GM12891 (cell line): Measurements from ENCODE around the gene MPP3.

ENCODE experiments used
- POLR2A ChIP-seq: IDR thresholded peaks from 2 replicates; pipeline ENCODE4 v1.6.1; 2011; ENCODE audit warnings: low read depth, low read length, control low read depth
- POLR2AphosphoS5 ChIP-seq: IDR thresholded peaks from 2 replicates; pipeline ENCODE4 v1.6.1; 2011; ENCODE audit warnings: low read depth, low read length, control low read depth
- TAF1 ChIP-seq: IDR thresholded peaks from 2 replicates; pipeline ENCODE4 v1.6.1; 2011; ENCODE audit warnings: low read depth, low read length, control low read depth

- no peak for TF ChIP-seq POLR2AphosphoS5
- no peak for TF ChIP-seq POLR2A
- TF ChIP-seq TAF1: no peak
These were observed at the start of gene MPP3 for GRCh38 chr17:43832976-43833829.
